Sigmoid colon (tissue), 7 donors: ENCODE data around the gene GOLGA7B. TPM values are rescaled to one million over a fixed set of nuclear protein-coding genes. Genes with fewer than 3 reads are reported as not detected.

Experiments
- DNase-seq: peaks from one replicate; pipeline ENCODE4 v3.0.0-alpha.2; 2019
- H3K27ac ChIP-seq, 4 donors: fragments of 200-600 bp; sonication (generic); one replicate each; pipeline ENCODE4 v1.5.1; 2016 to 2019; ENCODE audit warnings: mild to moderate bottlenecking in 1 of 4
- H3K27me3 ChIP-seq, 3 donors: fragments of 200-600 bp; sonication (generic); one replicate each; pipeline ENCODE4 v1.5.1; 2019; ENCODE audit warnings: mild to moderate bottlenecking in 1 of 3
- H3K36me3 ChIP-seq, 4 donors: fragments of 200-600 bp; sonication (generic); one replicate each; pipeline ENCODE4 v1.5.1; 2016 to 2019
- H3K4me1 ChIP-seq, 4 donors: fragments of 200-600 bp; sonication (generic); one replicate each; pipeline ENCODE4 v1.5.1; 2017 to 2019
- H3K4me3 ChIP-seq, 4 donors: fragments of 200-600 bp; sonication (generic); one replicate each; pipeline ENCODE4 v1.5.1; 2017 to 2019; ENCODE audit warnings: mild to moderate bottlenecking in 2 of 4, moderate library complexity in 1 of 4
- H3K9me3 ChIP-seq, 4 donors: fragments of 200-600 bp in 3 of 4; sonication (generic) in 3 of 4; one replicate each; pipeline versions ENCODE4 v1.5.1 to v1.6.1; 2013 to 2019
- EP300 ChIP-seq, 4 donors: sonication (generic); formaldehyde crosslinking; IDR thresholded peaks; one replicate each; pipeline ENCODE4 v1.6.1; 2017; ENCODE audit warnings: antibody characterized with exemption in 4 of 4
- POLR2A ChIP-seq, 2 donors: fragments of 450-650 bp; IDR thresholded peaks; one replicate each; pipeline ENCODE4 v1.6.1; 2016; ENCODE audit warnings: antibody characterized with exemption in 2 of 2, mild to moderate bottlenecking in 2 of 2, moderate library complexity in 2 of 2
- POLR2AphosphoS5 ChIP-seq, 4 donors: sonication (generic); formaldehyde crosslinking; IDR thresholded peaks; one replicate each; pipeline ENCODE4 v1.6.1; 2017; ENCODE audit warnings: antibody characterized with exemption in 4 of 4
- WGBS, 2 donors: extraction: QIAGEN DNeasy Blood & Tissue Kit; methylation state at CpG; one replicate each; pipeline ENCODE4 v1.1.7; 2013; 5-methylcytosine and 5-hydroxymethylcytosine counted together
- intact Hi-C: fragments of 100-400 bp; cut with DNase I; formaldehyde crosslinking; loops from one replicate; pipeline ENCODE4 v1.15.1; 2023
- polyA plus RNA-seq, 3 donors: library from polyadenylated mRNA; stranded (reverse); fragments of 200-250 nt; gene quantifications; one replicate each; pipeline ENCODE4 v1.2.3, GENCODE V29; 2013
- total RNA-seq, 4 donors: library from RNA; depleted of rRNA; stranded (reverse); fragments of >200 nt; gene quantifications; one replicate each; pipeline ENCODE4 v1.1.0, GENCODE V29; 2016
- TF ChIP-seq, protein P1 (sequence below), 4 experiments: fragments of 450-650 bp in 3 of 4; fragments of 200-600 bp in 1 of 4; IDR thresholded peaks; one replicate each; pipeline ENCODE4 v1.5.1; 2016 to 2019; ENCODE audit warnings: antibody characterized with exemption in 4 of 4, mild to moderate bottlenecking in 3 of 4, moderate library complexity in 2 of 4
- donor health status: healthy with polysubstance abuse.
- donor health status: Bipolar disorder and iron deficiency.
- donor health status: healthy.

The GOLGA7B gene
- total and polyA plus RNA-seq, 7 donors: 0.16 to 1.4 (median 0.71) TPM

DNA sequence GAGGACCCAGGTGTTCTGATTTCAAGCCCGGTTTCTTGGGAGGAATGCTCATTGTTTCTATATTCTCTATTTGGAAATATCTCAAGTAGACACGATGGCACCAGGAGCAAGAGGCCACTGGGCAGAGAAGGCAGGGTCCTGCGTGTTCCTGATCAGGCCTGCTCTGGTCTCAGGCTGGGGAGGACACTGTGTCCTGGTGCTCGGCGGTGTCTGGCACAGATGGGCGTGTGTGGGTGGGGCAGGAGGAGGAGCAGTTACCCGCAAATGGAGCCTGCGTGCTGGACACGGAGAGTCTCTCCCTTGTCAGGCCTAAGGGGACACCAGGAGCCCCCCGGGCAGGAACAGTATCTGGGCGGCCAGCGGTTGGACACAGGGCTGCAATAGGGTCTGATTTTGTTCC lies 25.9 kb upstream of the GOLGA7B start:
- H3K36me3 ChIP-seq: no peaks in the 10 kb centered on the region
- H3K4me1 ChIP-seq: no peaks in the 10 kb centered on the region
- DNase-seq: no peak
- no peak overlapping the region for H3K27ac ChIP-seq
- peaks cover 0 to 16% (median 4%) of the 10 kb centered on the region in 3 donors for H3K27me3 ChIP-seq
- no peak overlapping the region for H3K4me3 ChIP-seq
- TF ChIP-seq EP300 (IDR thresholded peaks at IDR 0.05): no peak
- TF ChIP-seq, protein P1, sequence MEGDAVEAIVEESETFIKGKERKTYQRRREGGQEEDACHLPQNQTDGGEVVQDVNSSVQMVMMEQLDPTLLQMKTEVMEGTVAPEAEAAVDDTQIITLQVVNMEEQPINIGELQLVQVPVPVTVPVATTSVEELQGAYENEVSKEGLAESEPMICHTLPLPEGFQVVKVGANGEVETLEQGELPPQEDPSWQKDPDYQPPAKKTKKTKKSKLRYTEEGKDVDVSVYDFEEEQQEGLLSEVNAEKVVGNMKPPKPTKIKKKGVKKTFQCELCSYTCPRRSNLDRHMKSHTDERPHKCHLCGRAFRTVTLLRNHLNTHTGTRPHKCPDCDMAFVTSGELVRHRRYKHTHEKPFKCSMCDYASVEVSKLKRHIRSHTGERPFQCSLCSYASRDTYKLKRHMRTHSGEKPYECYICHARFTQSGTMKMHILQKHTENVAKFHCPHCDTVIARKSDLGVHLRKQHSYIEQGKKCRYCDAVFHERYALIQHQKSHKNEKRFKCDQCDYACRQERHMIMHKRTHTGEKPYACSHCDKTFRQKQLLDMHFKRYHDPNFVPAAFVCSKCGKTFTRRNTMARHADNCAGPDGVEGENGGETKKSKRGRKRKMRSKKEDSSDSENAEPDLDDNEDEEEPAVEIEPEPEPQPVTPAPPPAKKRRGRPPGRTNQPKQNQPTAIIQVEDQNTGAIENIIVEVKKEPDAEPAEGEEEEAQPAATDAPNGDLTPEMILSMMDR (IDR thresholded peaks at IDR 0.05): no peak
- no peak for TF ChIP-seq POLR2A (IDR thresholded peaks at IDR 0.05)
- no peak for TF ChIP-seq POLR2AphosphoS5 (IDR thresholded peaks at IDR 0.05)
- WGBS, 2 donors: 37 to 70% methylated on average over 12 of the region's 12 CpGs
- no peaks in the 10 kb centered on the region for H3K9me3 ChIP-seq
- intact Hi-C loops: no loop called here

- Histone ChIP-seq H3K27me3 (peaks cover 0 to 25% (median 4%) of the 10 kb centered on the region in 3 donors), H3K9me3 (no peaks in the 10 kb centered on the region), H3K36me3 (no peaks in the 10 kb centered on the region), H3K4me3 (no peak overlapping the region), H3K27ac (no peak overlapping the region), H3K4me1 (no peaks in the 10 kb centered on the region)
- DNase-seq: no peak
- intact Hi-C loops: no loop called here
- TF ChIP-seq POLR2AphosphoS5 (IDR thresholded peaks at IDR 0.05) (no peak), EP300 (IDR thresholded peaks at IDR 0.05) (no peak)
- WGBS, 2 donors: 83 to 84% methylated on average over 12 of the region's 12 CpGs
Measured at GRCh38 chr10:97825020-97825760, 24.5 kb upstream of the GOLGA7B start.

GRCh38 chr10:97826892-97827291 lies 22.8 kb upstream of the GOLGA7B start:
- Histone ChIP-seq H3K36me3 (no peaks in the 10 kb centered on the region), H3K4me3 (no peak overlapping the region), H3K4me1 (no peaks in the 10 kb centered on the region), H3K9me3 (no peaks in the 10 kb centered on the region), H3K27me3 (peaks cover 0 to 41% (median 1%) of the 10 kb centered on the region in 3 donors), H3K27ac (no peak overlapping the region)
- 87 to 93% methylated on average over 1 of the region's 1 CpG for whole genome bisulfite sequencing, 2 donors
- DNase-seq: no peak
- TF ChIP-seq EP300 (IDR thresholded peaks at IDR 0.05): no peak
- no peak for TF ChIP-seq POLR2AphosphoS5 (IDR thresholded peaks at IDR 0.05)
- TF ChIP-seq, protein P1 (IDR thresholded peaks at IDR 0.05): no peak
- no peak for TF ChIP-seq POLR2A (IDR thresholded peaks at IDR 0.05)
- intact Hi-C loops: no loop called here

- Histone ChIP-seq H3K4me1 (no peaks in the 10 kb centered on the region), H3K9me3 (no peaks in the 10 kb centered on the region), H3K4me3 (no peak overlapping the region), H3K27ac (no peak overlapping the region), H3K27me3 (peaks cover 0 to 43% (median 0%) of the 10 kb centered on the region in 3 donors), H3K36me3 (no peaks in the 10 kb centered on the region)
- WGBS, 2 donors: 59 to 63% methylated on average over 10 of the region's 10 CpGs
- no peak for TF ChIP-seq EP300 (IDR thresholded peaks at IDR 0.05)
- TF ChIP-seq POLR2AphosphoS5 (IDR thresholded peaks at IDR 0.05): no peak
- TF ChIP-seq POLR2A (IDR thresholded peaks at IDR 0.05): no peak
- TF ChIP-seq, protein P1 (IDR thresholded peaks at IDR 0.05): no peak
- intact Hi-C loops: no loop called here
- no peak for DNase-seq
Measured at GRCh38 chr10:97827702-97828291, 21.8 kb upstream of the GOLGA7B start.

DNA sequence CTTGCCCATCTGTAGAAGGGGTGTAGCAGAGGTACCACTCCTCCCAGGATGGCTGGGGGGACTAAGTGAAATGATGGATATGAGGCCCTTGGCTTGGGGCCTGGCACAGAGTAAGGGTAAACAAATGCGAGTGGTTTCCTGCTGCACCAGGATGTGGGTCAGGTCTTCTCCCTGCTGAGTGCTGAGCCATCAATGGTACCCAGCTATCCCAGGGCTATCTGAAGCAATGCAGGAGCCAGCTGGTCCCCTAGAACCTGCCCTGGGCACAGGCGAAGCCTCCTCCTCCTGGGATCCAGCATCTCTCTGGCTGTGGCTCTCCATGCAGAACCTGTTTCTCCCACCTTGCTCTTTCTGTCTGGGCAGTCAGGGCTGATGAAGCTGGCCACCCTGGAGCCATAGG lies 20.9 kb upstream of the GOLGA7B start:
- intact Hi-C loops: no loop called here
- peaks cover 0 to 43% (median 0%) of the 10 kb centered on the region in 3 donors for H3K27me3 ChIP-seq
- TF ChIP-seq POLR2AphosphoS5 (IDR thresholded peaks at IDR 0.05) (no peak), POLR2A (IDR thresholded peaks at IDR 0.05) (no peak), EP300 (IDR thresholded peaks at IDR 0.05) (no peak)
- TF ChIP-seq, protein P1 (IDR thresholded peaks at IDR 0.05): no peak
- H3K4me3 ChIP-seq: no peak overlapping the region
- 58 to 65% methylated on average over 2 of the region's 2 CpGs for WGBS, 2 donors
- H3K36me3 ChIP-seq: no peaks in the 10 kb centered on the region
- no peak overlapping the region for H3K27ac ChIP-seq
- no peaks in the 10 kb centered on the region for H3K4me1 ChIP-seq
- H3K9me3 ChIP-seq: no peaks in the 10 kb centered on the region
- no peak for DNase-seq
